Nephron progenitor cell (in vitro differentiated cells): ENCODE data around the gene UTP14C.

Experiments
- DNase-seq: peaks from one replicate; pipeline ENCODE4 v3.0.0; 2021
- H3K27ac Mint-ChIP-seq: 2 replicates; pipeline ENCODE4 v1.8.0; 2021; ENCODE audit warnings: mild to moderate bottlenecking, moderate library complexity, mixed read lengths
- H3K27me3 Mint-ChIP-seq: 2 replicates; pipeline ENCODE4 v1.8.0; 2021; ENCODE audit warnings: mild to moderate bottlenecking, low read depth, mixed read lengths; ENCODE audit not compliant: poor library complexity
- H3K36me3 Mint-ChIP-seq: 2 replicates; pipeline ENCODE4 v1.8.0; 2021; ENCODE audit warnings: low read depth, mixed read lengths
- H3K4me1 Mint-ChIP-seq: 2 replicates; pipeline ENCODE4 v1.8.0; 2021; ENCODE audit warnings: mixed read lengths
- H3K4me3 Mint-ChIP-seq: 2 replicates; pipeline ENCODE4 v1.8.0; 2021; ENCODE audit warnings: mild to moderate bottlenecking, moderate library complexity, mixed read lengths
- H3K9me3 Mint-ChIP-seq: 2 replicates; pipeline ENCODE4 v1.8.0; 2021; ENCODE audit warnings: mild to moderate bottlenecking, moderate library complexity, mixed read lengths
- TF ChIP-seq, protein P1 (sequence below): fragments of 200-600 bp; sonication (generic); IDR thresholded peaks from 2 replicates; pipeline ENCODE4 v1.5.0; 2021; ENCODE audit warnings: antibody characterized with exemption

UTP14C gene

DNA sequence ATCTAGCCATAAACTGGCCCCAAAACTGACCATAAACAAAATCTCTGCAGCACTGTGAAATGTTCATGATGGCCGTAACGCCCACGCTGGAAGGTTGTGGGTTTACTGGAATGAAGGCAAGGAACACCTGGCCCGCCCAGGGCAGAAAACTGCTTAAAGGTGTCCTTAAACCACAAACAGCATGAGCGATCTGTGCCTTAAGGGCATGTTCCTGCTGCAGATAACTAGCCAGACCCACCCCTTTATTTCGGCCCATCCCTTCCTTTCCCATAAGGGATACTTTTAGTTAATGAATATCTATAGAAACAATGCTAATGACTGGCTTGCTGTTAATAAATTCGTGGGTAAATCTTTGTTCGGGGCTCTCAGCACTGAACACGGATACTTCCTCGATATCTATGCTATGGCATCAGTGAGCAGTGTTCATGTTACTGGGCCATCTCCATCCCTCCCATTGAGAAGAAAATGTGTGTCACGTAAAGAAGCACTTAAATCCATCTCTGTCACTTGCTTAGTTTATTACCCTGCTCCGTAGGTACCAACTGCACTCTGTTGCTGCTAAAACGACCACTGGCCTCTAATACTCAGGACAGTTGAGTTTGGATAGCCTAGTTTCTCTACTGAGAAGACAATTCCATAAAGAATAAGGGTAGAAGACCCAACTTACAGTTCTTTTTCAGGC is 18.5 kb upstream of the UTP14C start:
- TF ChIP-seq, protein P1, sequence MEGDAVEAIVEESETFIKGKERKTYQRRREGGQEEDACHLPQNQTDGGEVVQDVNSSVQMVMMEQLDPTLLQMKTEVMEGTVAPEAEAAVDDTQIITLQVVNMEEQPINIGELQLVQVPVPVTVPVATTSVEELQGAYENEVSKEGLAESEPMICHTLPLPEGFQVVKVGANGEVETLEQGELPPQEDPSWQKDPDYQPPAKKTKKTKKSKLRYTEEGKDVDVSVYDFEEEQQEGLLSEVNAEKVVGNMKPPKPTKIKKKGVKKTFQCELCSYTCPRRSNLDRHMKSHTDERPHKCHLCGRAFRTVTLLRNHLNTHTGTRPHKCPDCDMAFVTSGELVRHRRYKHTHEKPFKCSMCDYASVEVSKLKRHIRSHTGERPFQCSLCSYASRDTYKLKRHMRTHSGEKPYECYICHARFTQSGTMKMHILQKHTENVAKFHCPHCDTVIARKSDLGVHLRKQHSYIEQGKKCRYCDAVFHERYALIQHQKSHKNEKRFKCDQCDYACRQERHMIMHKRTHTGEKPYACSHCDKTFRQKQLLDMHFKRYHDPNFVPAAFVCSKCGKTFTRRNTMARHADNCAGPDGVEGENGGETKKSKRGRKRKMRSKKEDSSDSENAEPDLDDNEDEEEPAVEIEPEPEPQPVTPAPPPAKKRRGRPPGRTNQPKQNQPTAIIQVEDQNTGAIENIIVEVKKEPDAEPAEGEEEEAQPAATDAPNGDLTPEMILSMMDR = no peak
- Mint-ChIP-seq H3K36me3 (peaks cover 17% of the 10 kb centered on the region), H3K4me3 (no peak overlapping the region), H3K27me3 (peaks cover 27% of the 10 kb centered on the region), H3K27ac (no peak overlapping the region), H3K9me3 (peaks cover 4% of the 10 kb centered on the region), H3K4me1 (peaks cover 21% of the 10 kb centered on the region)
- DNase-seq = no peak

DNA sequence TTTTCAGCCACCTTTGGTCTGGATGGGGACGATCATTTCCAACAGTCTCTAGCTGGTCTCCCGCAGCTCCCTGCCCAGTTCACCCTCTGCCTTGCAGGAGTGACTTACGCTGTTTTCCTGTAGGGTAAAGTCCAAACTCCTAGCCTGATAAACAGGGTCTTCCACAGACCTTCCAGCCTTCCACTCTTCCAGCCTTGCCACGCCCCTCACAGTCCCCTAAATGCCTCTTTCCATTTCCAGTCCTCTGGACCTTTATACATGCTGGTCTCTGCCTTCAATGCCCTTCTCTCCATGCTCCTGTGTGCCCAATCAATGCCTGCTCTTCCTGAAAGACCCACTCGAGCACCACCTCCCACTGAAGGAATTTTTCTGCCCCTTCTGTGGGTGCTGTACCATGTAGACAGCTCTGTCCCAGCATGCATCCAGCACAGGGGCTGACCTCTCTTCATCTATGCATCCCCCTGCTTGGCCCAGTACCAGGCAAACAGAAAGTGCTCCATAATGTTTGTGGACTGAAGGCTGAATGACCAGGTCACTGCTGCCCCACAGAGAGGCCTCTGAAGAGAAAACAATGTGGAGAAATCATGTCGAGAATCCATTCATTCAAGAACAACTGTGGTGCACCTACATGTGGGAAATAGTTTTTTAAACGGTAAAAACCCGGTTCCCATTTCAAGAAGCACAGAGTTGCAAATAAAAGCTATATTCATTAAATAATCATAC is 17.8 kb upstream of the UTP14C start:
- Mint-ChIP-seq H3K27me3 (peaks cover 31% of the 10 kb centered on the region), H3K4me3 (no peak overlapping the region), H3K4me1 (peaks cover 19% of the 10 kb centered on the region), H3K36me3 (peaks cover 17% of the 10 kb centered on the region), H3K9me3 (peaks cover 4% of the 10 kb centered on the region), H3K27ac (no peak overlapping the region)
- DNase-seq = no peak
- TF ChIP-seq, protein P1 = no peak

DNA sequence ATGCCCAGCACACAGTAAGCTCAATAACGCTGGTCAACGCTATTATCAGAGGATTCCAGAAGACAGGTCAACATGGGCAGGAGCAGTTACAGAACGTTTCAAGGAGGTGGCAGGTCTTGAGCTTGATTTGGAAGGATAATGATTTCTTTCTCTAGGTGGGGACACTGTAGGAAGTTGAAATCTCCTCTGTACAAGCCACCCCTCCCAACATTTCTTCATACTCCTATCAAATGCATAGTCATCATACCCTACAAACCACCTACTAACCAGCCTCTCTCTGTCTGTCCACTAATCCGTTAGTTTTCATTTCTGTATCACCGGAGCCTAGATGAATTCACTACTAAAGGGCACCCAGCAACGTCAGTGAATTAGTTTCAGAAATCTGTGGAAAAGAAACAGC is 14.5 kb upstream of the UTP14C start:
- no peak for DNase-seq
- Mint-ChIP-seq H3K36me3 (peaks cover 17% of the 10 kb centered on the region), H3K4me1 (peaks cover 26% of the 10 kb centered on the region), H3K9me3 (peaks cover 4% of the 10 kb centered on the region), H3K4me3 (peak overlapping the region; percentile 99), H3K27me3 (peaks cover 28% of the 10 kb centered on the region), H3K27ac (no peak overlapping the region)
- TF ChIP-seq, protein P1 = no peak

DNA sequence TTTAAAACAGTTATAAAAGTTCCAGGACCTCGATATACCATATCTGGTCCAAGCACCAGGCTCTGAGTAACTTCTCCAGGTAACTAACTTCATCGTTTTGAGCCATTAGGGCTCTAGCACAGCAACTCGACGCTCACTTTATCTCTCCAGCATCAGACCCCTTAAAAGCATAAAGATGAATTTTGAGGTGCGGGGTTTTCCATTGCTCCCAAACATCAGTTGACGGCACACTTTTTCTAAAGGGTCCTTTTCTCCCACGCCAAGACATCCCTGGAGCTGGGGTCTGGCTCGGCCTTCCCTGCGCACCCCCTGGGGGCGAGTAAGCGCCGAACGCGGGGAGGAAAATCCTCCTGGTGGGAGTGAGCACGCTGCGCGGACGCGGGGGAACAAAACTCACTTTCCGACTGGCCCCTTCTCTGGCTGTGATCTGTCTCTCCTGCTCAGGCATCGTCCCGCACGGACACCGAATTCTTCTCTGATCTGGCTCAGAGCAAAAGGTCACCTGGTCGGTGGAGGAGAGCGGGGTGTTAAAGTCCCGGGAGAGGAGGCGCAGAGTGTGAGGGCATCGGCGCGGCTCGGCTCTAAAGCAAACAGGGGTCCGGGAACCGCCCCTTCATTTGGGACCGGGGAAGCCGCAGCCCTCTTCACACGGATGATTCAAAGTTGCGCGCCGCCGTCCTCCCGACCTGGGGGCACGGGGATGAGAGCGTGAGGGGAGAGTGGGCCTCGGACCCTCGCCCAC is 13.4 kb upstream of the UTP14C start, which contains the start of gene ATP7B:
ATP7B (minus strand) TSS at position 561 of the 742 bp plus-strand sequence; CDS start at position 448, 113 bp downstream.
- TF ChIP-seq, protein P1 = no peak
- peak; percentile 64 for DNase-seq
- peaks cover 28% of the 10 kb centered on the region for H3K27me3 Mint-ChIP-seq
- peak within 1 kb of the TSS; percentile 99 for H3K27ac Mint-ChIP-seq
- H3K9me3 Mint-ChIP-seq = peaks cover 15% of the 10 kb centered on the region
- peaks cover 26% of the 10 kb centered on the region for H3K4me1 Mint-ChIP-seq
- peak within 1 kb of the TSS; percentile 99 for H3K4me3 Mint-ChIP-seq
- peaks cover 25% of the 10 kb centered on the region for H3K36me3 Mint-ChIP-seq

DNA sequence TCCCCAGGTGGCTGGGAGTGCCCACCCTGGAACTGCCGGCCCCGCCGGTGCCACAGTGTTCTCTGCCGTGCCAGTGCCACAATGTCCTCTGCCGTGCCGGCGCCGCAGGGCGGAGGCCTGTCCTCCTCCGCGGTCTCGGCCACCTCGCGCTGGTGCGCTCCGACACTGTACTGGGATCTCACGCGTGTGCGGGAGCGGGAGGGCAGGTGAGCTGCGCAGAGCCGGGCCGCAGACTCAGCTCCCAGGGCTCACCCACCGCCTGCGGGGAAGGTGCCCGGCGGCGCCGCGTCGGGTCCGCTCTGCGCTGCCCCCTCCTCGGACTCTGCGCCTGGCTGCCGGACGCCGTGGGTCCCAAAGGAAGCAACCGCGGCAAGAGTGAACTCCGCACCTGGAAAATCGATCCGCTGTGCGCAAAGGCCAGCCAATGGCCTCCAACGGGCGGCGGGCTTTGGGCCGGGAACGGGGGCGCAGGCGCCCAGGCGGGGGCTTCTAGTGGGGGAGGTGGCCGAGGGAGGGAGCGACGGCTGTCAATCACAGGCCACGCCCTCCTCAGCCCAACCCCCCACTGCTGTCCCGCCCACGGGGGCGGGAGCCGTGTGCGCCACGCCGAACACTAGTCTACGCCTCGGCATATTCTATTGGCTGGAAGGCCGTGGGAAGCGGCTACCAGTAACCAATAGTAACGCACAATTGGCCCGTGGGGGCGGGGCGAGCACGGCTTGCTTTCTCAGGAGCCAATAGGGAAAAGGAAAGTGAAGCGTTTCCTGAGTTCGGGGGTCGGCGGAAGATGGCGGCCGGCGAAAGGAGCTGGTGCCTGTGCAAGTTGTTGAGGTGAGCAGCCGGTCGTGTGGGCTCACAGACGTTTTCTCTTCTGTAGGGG is 12.6 kb upstream of the UTP14C start, which contains the start of gene ALG11:
ALG11 (plus strand) TSS at position 767 of the 880 bp plus-strand sequence; CDS start at position 788, 21 bp downstream.
- H3K9me3 Mint-ChIP-seq = peaks cover 11% of the 10 kb centered on the region
- peak; percentile 100 for DNase-seq
- peaks cover 26% of the 10 kb centered on the region for H3K27me3 Mint-ChIP-seq
- H3K4me3 Mint-ChIP-seq = peak within 1 kb of the TSS; percentile 99
- peaks cover 25% of the 10 kb centered on the region for H3K36me3 Mint-ChIP-seq
- TF ChIP-seq, protein P1 = no peak
- H3K4me1 Mint-ChIP-seq = peaks cover 26% of the 10 kb centered on the region
- H3K27ac Mint-ChIP-seq = peak within 1 kb of the TSS; percentile 99
